Glomerular endothelial cell (primary cell): ENCODE data around the gene CRY2. TPM values are rescaled to one million over a fixed set of nuclear protein-coding genes. Genes with fewer than 3 reads are reported as not detected.
"Not testable (repeated sequence)": the region's sequence is repeated elsewhere in the genome, so short reads cannot be mapped to it uniquely, and the experiment has no call there.

Experiments
- DNase-seq: peaks from one replicate; pipeline ENCODE4 v3.0.0-alpha.2; 2011; ENCODE audit warnings: low read depth, low spot score; ENCODE audit errors: extremely low read depth
- total RNA-seq: library from RNA; depleted of rRNA; stranded (reverse); fragments of >200 nt; gene quantifications from 2 replicates; pipeline ENCODE4 v1.2.3, GENCODE V29; 2015

CRY2 gene
- 11.2 and 16.0 TPM in 2 replicates for total RNA-seq

GRCh38 chr11:45846974-45847910 lies at the start of gene CRY2:
Gene CRY2 (plus strand): TSS chr11:45847475. CDS start chr11:45847491, 16 bp downstream.
- peak; percentile 75 for DNase-seq

GRCh38 chr11:45798793-45799441 lies 48.4 kb upstream of the CRY2 start:
- DNase-seq = no peak

- no peak for DNase-seq
These were observed 47.7 kb upstream of the CRY2 start for GRCh38 chr11:45799562-45799961.

- DNase-seq = no peak
These were observed 47.0 kb upstream of the CRY2 start for GRCh38 chr11:45800261-45800660.

- DNase-seq = no peak
These were observed 45.5 kb upstream of the CRY2 start for GRCh38 chr11:45801723-45802315.

- DNase-seq = no peak
These were observed 44.6 kb upstream of the CRY2 start for GRCh38 chr11:45802531-45803317.

- no peak for DNase-seq
These were observed 43.1 kb upstream of the CRY2 start for GRCh38 chr11:45803971-45804760.

GRCh38 chr11:45804761-45805304 lies 42.4 kb upstream of the CRY2 start, which contains the start of gene SLC35C1:
Gene SLC35C1 (plus strand): TSS chr11:45805149. CDS start chr11:45805802, 653 bp downstream.
- peak; percentile 14 for DNase-seq

- DNase-seq = no peak
These were observed 41.8 kb upstream of the CRY2 start for GRCh38 chr11:45805305-45806071.

GRCh38 chr11:45806072-45806933 lies 41.0 kb upstream of the CRY2 start:
- DNase-seq = no peak

- DNase-seq = no peak
These were observed 40.1 kb upstream of the CRY2 start for GRCh38 chr11:45806937-45807791.

GRCh38 chr11:45807792-45808238 lies 39.5 kb upstream of the CRY2 start:
- DNase-seq = no peak

GRCh38 chr11:45808427-45808826 lies 38.8 kb upstream of the CRY2 start:
- DNase-seq = not testable (repeated sequence)

- DNase-seq = no peak
These were observed 37.5 kb upstream of the CRY2 start for GRCh38 chr11:45809456-45810395.

GRCh38 chr11:45810431-45811108 lies 36.7 kb upstream of the CRY2 start:
- no peak for DNase-seq
